ENCODE measurements around the gene SNX20. TPM values are rescaled to one million over a fixed set of nuclear protein-coding genes. Genes with fewer than 3 reads are reported as not detected.

The SNX20 gene
- total RNA-seq, 1 donor from 2014 or later, result 2.6 TPM

- ATAC-seq (no peak), DNase-seq (ENCODE audit: low spot score) (no peak)
- intact Hi-C loops (cut with DNase I), result no loop called here
These were observed 37.9 kb downstream of the SNX20 start for GRCh38 chr16:50643192-50643591.

DNA sequence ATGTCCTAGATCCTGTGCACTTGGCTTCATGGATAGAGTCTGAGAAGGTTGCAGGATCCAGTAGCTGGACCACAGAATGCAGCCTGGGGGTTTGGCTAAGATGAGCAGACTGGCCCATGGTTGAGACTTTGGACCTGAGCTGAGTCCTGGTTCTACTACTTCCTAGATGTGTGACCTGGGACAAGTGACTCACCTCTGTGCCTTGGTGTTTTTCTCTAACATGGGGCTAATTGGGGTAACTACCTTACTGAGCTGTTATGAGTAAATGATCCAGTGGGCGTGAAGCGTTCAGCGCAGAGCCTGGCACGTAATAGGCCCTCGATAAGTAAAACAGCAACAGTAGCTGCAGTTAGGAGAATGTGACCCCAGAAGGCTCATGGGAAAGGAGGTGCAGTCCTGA lies 38.8 kb downstream of the SNX20 start:
- intact Hi-C loops (cut with DNase I), result no loop called here
- ATAC-seq, result no peak
- DNase-seq (ENCODE audit: low spot score), result no peak

- no peak for DNase-seq (ENCODE audit: low spot score)
- no peak for ATAC-seq
- intact Hi-C loops (cut with DNase I), result no loop called here
These were observed 39.3 kb downstream of the SNX20 start for GRCh38 chr16:50641818-50642187.

- DNase-seq (ENCODE audit: low spot score) (no peak), ATAC-seq (no peak)
- intact Hi-C loops (cut with DNase I), result no loop called here
These were observed 39.9 kb downstream of the SNX20 start for GRCh38 chr16:50640919-50641817.

- intact Hi-C loops (cut with DNase I), result no loop called here
- peak; percentile 31 for ATAC-seq
- no peak for DNase-seq (ENCODE audit: low spot score)
These were observed 40.7 kb downstream of the SNX20 start for GRCh38 chr16:50640391-50640790.

- intact Hi-C loops (cut with DNase I), result no loop called here
- DNase-seq (ENCODE audit: low spot score) (no peak), ATAC-seq (no peak)
These were observed 42.1 kb downstream of the SNX20 start for GRCh38 chr16:50638816-50639670.

DNA sequence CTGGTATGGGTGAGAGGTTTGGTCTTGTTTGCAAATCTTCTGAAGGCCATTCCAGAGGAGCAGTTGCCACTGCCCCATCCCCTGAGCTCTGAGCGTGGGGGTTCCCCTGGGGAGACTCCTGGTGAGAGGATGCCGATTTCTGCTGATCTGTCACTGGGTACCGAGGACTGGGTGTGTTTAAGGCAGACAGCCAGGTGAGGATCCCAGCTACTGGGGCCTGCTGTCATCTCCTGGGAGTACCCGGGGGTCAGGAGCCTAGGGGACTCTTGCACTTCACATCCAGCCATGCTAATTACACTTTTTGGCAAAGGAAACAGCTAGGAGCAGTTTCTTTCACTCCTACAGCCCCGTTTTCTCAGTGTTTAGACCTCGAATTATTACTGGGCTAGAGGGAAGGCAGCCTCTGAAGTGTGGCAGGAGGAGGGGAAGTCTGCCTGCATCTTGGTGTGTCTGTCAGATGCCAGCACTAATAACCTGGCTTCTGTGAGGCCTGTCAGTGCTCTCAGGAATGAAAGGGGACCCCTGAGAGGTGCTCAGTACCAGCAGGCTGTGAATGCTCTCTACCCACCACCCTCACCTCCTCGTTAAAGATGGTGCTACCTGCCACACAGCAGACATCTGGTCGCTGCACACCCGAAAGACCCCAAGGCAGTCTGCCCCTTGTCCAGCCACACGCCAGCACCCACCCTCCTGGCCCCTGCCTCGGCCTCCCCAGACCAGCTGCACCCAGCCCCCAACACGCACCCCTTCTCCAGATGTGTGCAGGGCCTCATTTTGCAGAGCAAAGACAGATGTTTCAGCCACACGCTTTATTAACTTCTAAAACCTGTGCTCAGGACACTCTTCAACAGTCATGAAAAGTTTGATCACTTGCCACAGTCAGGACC lies 43.2 kb downstream of the SNX20 start:
- DNase-seq (ENCODE audit: low spot score), result no peak
- intact Hi-C loops (cut with DNase I), result no loop called here
- no peak for ATAC-seq

GRCh38 chr16:50636753-50637374 lies 44.2 kb downstream of the SNX20 start:
- DNase-seq (ENCODE audit: low spot score) (no peak), ATAC-seq (no peak)
- intact Hi-C loops (cut with DNase I), result no loop called here

- ATAC-seq (no peak), DNase-seq (ENCODE audit: low spot score) (no peak)
- intact Hi-C loops (cut with DNase I), result no loop called here
These were observed 45.4 kb downstream of the SNX20 start for GRCh38 chr16:50635505-50636392.

- intact Hi-C loops (cut with DNase I), result no loop called here
- ATAC-seq, result no peak
- no peak for DNase-seq (ENCODE audit: low spot score)
These were observed 46.2 kb downstream of the SNX20 start for GRCh38 chr16:50634947-50635346.

DNA sequence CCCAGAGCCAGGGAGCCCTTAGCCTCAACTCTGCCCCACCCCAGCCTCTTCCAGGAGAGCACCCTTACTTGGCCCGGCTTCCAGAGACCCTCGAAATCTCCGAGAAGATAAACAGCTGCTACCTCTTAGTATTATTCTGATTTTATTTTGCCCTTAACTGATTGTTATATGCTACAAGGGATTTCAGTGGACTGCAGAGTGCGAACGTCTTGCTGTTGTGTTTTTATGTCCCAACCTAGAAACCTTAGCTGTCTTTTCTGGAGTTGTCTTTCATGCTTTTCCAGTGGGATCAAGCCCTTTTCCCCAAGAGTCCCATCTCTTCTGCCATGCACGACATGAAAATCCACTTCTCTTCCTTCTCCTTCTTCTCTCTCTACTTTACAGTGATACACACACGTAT lies 47.0 kb downstream of the SNX20 start:
- intact Hi-C loops (cut with DNase I), result no loop called here
- ATAC-seq (no peak), DNase-seq (ENCODE audit: low spot score) (no peak)

GRCh38 chr16:50632927-50633800 lies 47.9 kb downstream of the SNX20 start:
- intact Hi-C loops (cut with DNase I), result no loop called here
- ATAC-seq, result no peak
- no peak for DNase-seq (ENCODE audit: low spot score)

- DNase-seq (ENCODE audit: low spot score), result no peak
- no peak for ATAC-seq
- intact Hi-C loops (cut with DNase I), result no loop called here
These were observed 49.0 kb downstream of the SNX20 start for GRCh38 chr16:50631985-50632576.

- DNase-seq (ENCODE audit: low spot score) (no peak), ATAC-seq (no peak)
- intact Hi-C loops (cut with DNase I), result no loop called here
These were observed 49.7 kb downstream of the SNX20 start for GRCh38 chr16:50631249-50631984.

DNA sequence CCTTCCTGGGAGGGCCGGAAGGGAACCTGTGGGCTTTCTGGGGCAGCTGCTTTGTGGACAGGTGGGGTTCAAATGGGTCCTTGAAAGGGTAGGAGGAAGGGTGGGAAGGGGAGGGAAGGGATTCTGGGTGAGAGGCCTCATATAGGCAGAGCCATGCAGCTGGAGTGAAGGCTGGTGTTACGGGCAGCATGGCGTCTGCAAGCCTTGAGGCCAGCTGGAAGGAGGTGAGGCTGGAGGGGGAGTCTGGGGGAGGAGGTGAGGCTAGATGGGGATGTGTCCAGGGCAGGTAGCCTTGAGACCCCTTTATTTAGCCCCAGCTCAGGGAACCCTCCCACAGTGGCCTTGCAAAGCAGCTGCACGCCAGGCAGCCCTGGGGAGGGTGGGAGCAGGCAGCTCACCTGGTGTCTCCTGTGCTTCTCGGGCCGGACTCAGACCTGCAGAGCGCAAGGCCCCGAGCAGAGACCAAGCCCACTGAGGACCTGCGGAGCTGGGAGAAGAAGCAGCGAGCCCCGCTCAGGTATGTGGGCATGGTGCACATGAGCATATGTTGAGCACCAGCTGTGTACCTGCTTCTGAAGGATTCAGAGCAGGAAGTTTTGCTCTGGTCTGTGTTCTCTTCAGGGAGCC lies 50.6 kb downstream of the SNX20 start:
- ATAC-seq (no peak), DNase-seq (ENCODE audit: low spot score) (no peak)
- intact Hi-C loops (cut with DNase I), result no loop called here

GRCh38 chr16:50629334-50629733 lies 51.8 kb downstream of the SNX20 start:
- DNase-seq (ENCODE audit: low spot score) (no peak), ATAC-seq (no peak)
- intact Hi-C loops (cut with DNase I), result no loop called here
